Adrenal gland (tissue), 12 donors: Measurements from ENCODE around the gene MAP3K2. TPM values are rescaled to one million over a fixed set of nuclear protein-coding genes. Genes with fewer than 3 reads are reported as not detected.
A peak's percentile ranks its signal among the peaks of the same experiment; 100 is the strongest.
"Not testable (repeated sequence)": the region's sequence is repeated elsewhere in the genome, so short reads cannot be mapped to it uniquely, and the experiment has no call there.

Source experiments
- DNase-seq, 7 donors: peaks; one replicate each; pipeline ENCODE4 v3.0.0-alpha.2; 2019 to 2020
- H3K27ac ChIP-seq, 5 donors: fragments of 200-600 bp; sonication (generic) in 4 of 5; 1 replicate in 3 of 5; 2 replicates in 2 of 5; pipeline versions ENCODE4 v1.5.1 to v1.8.0; 2016 to 2020; ENCODE audit warnings: mild to moderate bottlenecking in 1 of 5
- H3K27me3 ChIP-seq: fragments of 200-600 bp; 2 replicates; pipeline ENCODE4 v1.8.0; 2021
- H3K36me3 ChIP-seq, 2 donors: fragments of 200-600 bp; replicated peaks in 1 of 2; 1 replicate in 1 of 2; 2 replicates in 1 of 2; pipeline versions ENCODE4 v1.5.1 to v1.8.0; 2018 to 2022
- H3K4me1 ChIP-seq, 2 donors: fragments of 200-600 bp; replicated peaks in 1 of 2; 1 replicate in 1 of 2; 2 replicates in 1 of 2; pipeline versions ENCODE4 v1.5.1 to v1.8.0; 2018 to 2021
- H3K4me3 ChIP-seq, 4 donors: fragments of 200-600 bp; sonication (generic) in 3 of 4; one replicate each; pipeline ENCODE4 v1.5.1; 2016 to 2018
- H3K9me3 ChIP-seq, 3 donors: fragments of 200-600 bp; sonication (generic) in 1 of 3; replicated peaks in 1 of 3; 1 replicate in 2 of 3; 2 replicates in 1 of 3; pipeline versions ENCODE4 v1.5.1 to v1.8.0; 2016 to 2021
- POLR2A ChIP-seq, 2 donors: fragments of 450-650 bp; IDR thresholded peaks; one replicate each; pipeline ENCODE4 v1.6.1; 2017; ENCODE audit warnings: antibody characterized with exemption in 2 of 2, mild to moderate bottlenecking in 2 of 2, moderate library complexity in 1 of 2
- WGBS, 4 donors: extraction: QIAGEN DNeasy Blood & Tissue Kit in 2 of 4; methylation state at CpG; one replicate each; pipeline versions ENCODE4 v1.1.5 to v1.1.7; 2013 to 2017; 5-methylcytosine and 5-hydroxymethylcytosine counted together
- intact Hi-C, 2 donors: fragments of 100-400 bp; cut with DNase I; formaldehyde crosslinking; loops; one replicate each; pipeline versions ENCODE4 v1.14.1 to v1.15.0; 2022 to 2023
- polyA plus RNA-seq, 3 donors: library from polyadenylated mRNA; stranded (reverse); fragments of 200-250 nt in 2 of 3; fragments of 350-450 nt in 1 of 3; fragmentation: Illumina TruSeq in 1 of 3; extraction: RNeasy Lipid Tissue Mini Kit (QIAGEN cat#74804) in 1 of 3; gene quantifications; one replicate each; pipeline ENCODE4 v1.2.3, GENCODE V29; 2013 to 2014
- total RNA-seq, 9 donors: library from RNA; depleted of rRNA in 4 of 9; stranded (reverse); fragments of >200 nt in 4 of 9; fragments of 120-200 nt in 1 of 9; fragmentation: NEBNext Ultra II Directional in 1 of 9; extraction: Animal tissue kit (Norgen Biotek cat#: 25700) in 1 of 9; gene quantifications; one replicate each; pipeline versions ENCODE4 v1.1.0 to v1.2.4, GENCODE V29; 2013 to 2023
- TF ChIP-seq, protein P1 (sequence below), 6 experiments: fragments of 450-650 bp in 4 of 6; fragments of 200-600 bp in 2 of 6; sonication (generic) in 1 of 6; IDR thresholded peaks; 1 replicate in 5 of 6; 2 replicates in 1 of 6; pipeline versions ENCODE4 v1.5.1 to v1.8.0; 2016 to 2021; ENCODE audit warnings: antibody characterized with exemption in 6 of 6, mild to moderate bottlenecking in 2 of 6, moderate library complexity in 1 of 6
- donor health status: healthy with polysubstance abuse.
- donor health status: Bipolar disorder and iron deficiency.
- donor health status: DM: yes; HTN: yes; CAD: no.
- donor health status: DM: no; HTN: no; CAD: no.
- donor health status: DM: no; HTN: no; CAD: no.
- donor health status: DM: yes; HTN: yes; CAD: no.

The MAP3K2 gene
- total and polyA plus RNA-seq, 12 donors = 4.2 to 91.6 (median 49.2) TPM

DNA sequence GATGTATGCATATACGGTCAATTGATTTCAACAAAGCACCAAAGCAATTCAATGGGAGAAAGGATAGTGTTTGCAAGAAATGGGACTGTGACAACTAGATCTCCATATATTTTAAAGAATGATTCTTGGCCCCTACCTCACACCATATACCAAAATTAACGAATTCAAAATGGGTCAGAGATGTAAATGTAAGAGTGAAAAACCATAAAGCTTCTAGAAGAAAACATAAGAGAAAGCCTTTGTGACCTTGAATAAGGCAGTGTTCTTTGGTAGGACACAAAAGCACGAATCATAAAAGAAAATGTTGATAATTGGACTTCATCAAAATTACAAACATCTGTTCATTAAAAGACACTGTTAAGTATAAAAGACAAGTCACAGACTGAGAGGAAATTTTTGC, 25.4 kb upstream of the MAP3K2 start:
- Histone ChIP-seq H3K36me3 (no peaks in the 10 kb centered on the region), H3K27me3 (no peaks in the 10 kb centered on the region), H3K9me3 (no peaks in the 10 kb centered on the region), H3K4me1 (peaks cover 6 to 45% of the 10 kb centered on the region in 2 donors), H3K4me3 (no peak overlapping the region), H3K27ac (no peak overlapping the region)
- WGBS, 4 donors = 79 to 87% (median 81%) methylated on average over 3 of the region's 3 CpGs
- DNase-seq = no peak
- intact Hi-C loops = no loop called here
- TF ChIP-seq, protein P1, sequence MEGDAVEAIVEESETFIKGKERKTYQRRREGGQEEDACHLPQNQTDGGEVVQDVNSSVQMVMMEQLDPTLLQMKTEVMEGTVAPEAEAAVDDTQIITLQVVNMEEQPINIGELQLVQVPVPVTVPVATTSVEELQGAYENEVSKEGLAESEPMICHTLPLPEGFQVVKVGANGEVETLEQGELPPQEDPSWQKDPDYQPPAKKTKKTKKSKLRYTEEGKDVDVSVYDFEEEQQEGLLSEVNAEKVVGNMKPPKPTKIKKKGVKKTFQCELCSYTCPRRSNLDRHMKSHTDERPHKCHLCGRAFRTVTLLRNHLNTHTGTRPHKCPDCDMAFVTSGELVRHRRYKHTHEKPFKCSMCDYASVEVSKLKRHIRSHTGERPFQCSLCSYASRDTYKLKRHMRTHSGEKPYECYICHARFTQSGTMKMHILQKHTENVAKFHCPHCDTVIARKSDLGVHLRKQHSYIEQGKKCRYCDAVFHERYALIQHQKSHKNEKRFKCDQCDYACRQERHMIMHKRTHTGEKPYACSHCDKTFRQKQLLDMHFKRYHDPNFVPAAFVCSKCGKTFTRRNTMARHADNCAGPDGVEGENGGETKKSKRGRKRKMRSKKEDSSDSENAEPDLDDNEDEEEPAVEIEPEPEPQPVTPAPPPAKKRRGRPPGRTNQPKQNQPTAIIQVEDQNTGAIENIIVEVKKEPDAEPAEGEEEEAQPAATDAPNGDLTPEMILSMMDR (IDR thresholded peaks at IDR 0.05) = no peak
- no peak for TF ChIP-seq POLR2A (IDR thresholded peaks at IDR 0.05)

DNA sequence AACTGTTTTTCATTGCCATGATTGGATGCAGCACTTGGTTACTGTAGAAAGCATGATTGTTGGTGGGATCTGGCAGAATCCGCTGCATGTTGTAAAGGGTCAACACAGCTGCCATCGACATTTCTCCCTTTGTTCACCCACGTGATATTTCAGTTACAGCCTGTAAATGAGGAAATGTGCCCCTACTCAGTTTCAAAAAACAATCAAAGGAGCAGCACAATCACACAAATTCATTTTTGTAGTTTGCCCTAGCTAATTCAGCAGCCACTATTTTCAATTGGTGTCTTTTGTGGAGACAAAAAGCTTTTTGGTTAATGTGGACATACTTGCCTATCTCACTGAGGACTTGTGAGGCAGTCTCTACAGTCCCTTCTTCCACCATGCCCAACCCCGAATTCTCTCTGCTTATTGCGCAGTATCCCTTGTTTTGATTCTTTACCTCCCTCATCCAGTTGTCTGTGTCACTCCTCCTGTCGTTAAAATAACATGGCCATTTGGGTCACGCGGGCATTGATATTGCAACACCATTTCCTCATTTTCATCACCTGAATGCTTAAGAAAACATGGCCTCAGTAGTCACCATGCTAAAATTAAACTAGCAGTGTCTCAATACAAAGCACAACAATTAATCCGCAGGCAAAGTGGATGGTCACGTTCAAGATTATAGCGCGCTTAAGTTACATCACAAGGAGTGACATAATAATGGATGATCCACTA, 24.0 kb upstream of the MAP3K2 start:
- intact Hi-C loops = no loop called here
- no peak overlapping the region for H3K4me3 ChIP-seq

DNA sequence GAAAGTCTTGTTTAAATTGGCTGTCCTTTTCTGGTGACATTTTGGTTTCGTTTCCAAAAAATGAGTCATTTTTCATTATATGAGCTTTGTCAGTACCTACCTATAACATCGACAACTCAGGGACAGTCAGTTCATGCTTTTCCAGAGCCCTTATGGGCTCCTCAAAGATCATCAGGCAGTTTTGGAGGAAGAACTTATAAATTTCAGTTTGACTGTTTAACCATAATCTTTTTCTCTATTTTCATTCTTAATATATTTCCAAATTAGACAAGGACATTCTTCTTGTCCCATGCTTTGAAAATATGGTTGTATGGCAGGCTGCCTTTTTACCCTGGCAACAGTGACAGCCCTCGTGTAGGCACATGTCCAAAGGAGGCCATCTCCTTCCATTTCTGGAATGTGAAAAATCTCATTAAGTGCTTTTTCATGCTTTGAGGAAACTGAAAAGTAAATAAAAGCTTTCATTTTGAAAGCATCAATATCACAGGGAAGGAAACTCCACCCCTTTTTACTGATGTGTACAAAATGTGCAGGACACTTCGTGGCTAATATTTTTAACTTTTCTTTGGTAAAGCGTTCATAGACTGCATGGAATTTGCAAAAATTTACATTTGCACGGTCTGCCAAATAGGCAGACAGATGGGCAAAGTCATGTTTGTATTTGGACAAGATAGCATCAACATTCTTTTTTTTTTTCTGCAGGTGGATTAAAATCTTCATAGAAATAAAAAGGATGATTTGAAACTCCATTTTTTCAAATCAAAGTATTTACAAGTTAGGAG, 23.3 kb upstream of the MAP3K2 start:
- intact Hi-C loops = no loop called here
- TF ChIP-seq, protein P1 (IDR thresholded peaks at IDR 0.05) = no peak
- TF ChIP-seq POLR2A (IDR thresholded peaks at IDR 0.05) = no peak
- H3K9me3 ChIP-seq = no peaks in the 10 kb centered on the region
- no peak overlapping the region for H3K4me3 ChIP-seq
- H3K27me3 ChIP-seq = no peaks in the 10 kb centered on the region
- no peaks in the 10 kb centered on the region for H3K36me3 ChIP-seq
- DNase-seq = peak in 6 of 7 donors; percentile 45 to 85 (median 72)
- H3K4me1 ChIP-seq = peaks cover 6 to 41% of the 10 kb centered on the region in 2 donors
- WGBS, 4 donors = 13 to 24% (median 18%) methylated on average over 6 of the region's 6 CpGs
- peak overlapping the region; percentile 35 to 92 (median 66) for H3K27ac ChIP-seq

More for the DNA sequence above, 24.0 kb upstream of the MAP3K2 start:
- WGBS, 4 donors = 64 to 71% (median 70%) methylated on average over 12 of the region's 12 CpGs
- no peaks in the 10 kb centered on the region for H3K36me3 ChIP-seq
- TF ChIP-seq POLR2A (IDR thresholded peaks at IDR 0.05) = no peak
- TF ChIP-seq, protein P1 (IDR thresholded peaks at IDR 0.05) = no peak
- peak overlapping the region in 3 of 5 donors; percentile 31 to 92 (median 61) for H3K27ac ChIP-seq
- H3K9me3 ChIP-seq = no peaks in the 10 kb centered on the region
- peaks cover 6 to 45% of the 10 kb centered on the region in 2 donors for H3K4me1 ChIP-seq
- no peaks in the 10 kb centered on the region for H3K27me3 ChIP-seq
- peak in 1 of 7 donors; percentile 32 for DNase-seq

DNA sequence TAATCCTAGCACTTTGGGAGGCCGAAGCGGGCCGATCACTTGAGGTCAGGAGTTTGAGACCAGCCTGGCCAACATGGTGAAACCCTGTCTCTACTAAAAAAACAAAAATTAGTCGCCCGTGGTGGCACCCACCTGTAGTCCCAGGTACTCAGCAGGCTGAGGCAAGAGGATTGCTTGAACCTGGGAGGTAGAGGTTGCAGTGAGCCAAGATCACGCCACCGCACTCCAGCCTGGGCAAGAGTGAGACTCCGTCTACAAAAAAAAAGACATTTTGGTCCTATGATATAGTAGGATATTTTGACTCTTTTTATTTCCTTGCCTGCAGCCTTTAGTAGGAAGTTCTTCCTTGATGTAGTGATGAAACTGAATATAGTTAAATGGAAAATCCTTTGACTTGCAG, 21.9 kb upstream of the MAP3K2 start:
- H3K4me3 ChIP-seq, DNase-seq, H3K36me3 ChIP-seq, intact Hi-C loops, H3K27me3 ChIP-seq, H3K9me3 ChIP-seq: not testable (repeated sequence)
- peaks cover 6 to 28% of the 10 kb centered on the region in 2 donors for H3K4me1 ChIP-seq
- WGBS, 4 donors = 95 to 99% (median 97%) methylated on average over 8 of the region's 8 CpGs
- peak overlapping the region in 1 of 5 donors; percentile 92 for H3K27ac ChIP-seq
